PC-3 (cell line): Measurements from ENCODE around the gene RNF144B. TPM values are rescaled to one million over a fixed set of nuclear protein-coding genes. Genes with fewer than 3 reads are reported as not detected.

Experiments used
- ATAC-seq: fragments of 200-7000 bp; cut with Tn5 transposase; 2 replicates; pipeline ENCODE4 v1.9.1; 2020; ENCODE audit warnings: mild to moderate bottlenecking, moderate library complexity
- BruUV-seq: library from RNA; stranded (reverse); fragments of 400-500 nt; replicated peaks from 2 replicates; lab custom pipeline; 2021; lab: Mats Ljungman, UMichigan
- CTCF ChIA-PET: fragments of 300-600 bp; sonication (Branson Sonifier 250); formaldehyde crosslinking; loops from one replicate; lab custom pipeline; 2022; ENCODE audit warnings: antibody characterized with exemption; lab: Charles Lee
- POLR2A ChIA-PET: fragments of 300-600 bp; sonication (Branson Sonifier 250); formaldehyde crosslinking; loops from one replicate; lab custom pipeline; 2022; ENCODE audit warnings: antibody characterized with exemption; ENCODE audit not compliant: unreplicated experiment; lab: Charles Lee
- DNase-seq: peaks from one replicate; pipeline ENCODE4 v3.0.0-alpha.2; 2015
- H2AFZ ChIP-seq: fragments of 300-600 bp; sonication (generic); 2 replicates; pipeline ENCODE4 v1.6.0; 2016; ENCODE audit warnings: antibody characterized with exemption, low read length
- H3F3A ChIP-seq: fragments of 300-600 bp; sonication (generic); one replicate; pipeline ENCODE4 v1.6.0; 2017; ENCODE audit warnings: antibody characterized with exemption, low read length, control low read depth, mild to moderate bottlenecking; ENCODE audit not compliant: unreplicated experiment
- H3K27ac ChIP-seq: fragments of 300-600 bp; sonication (generic); 2 replicates; pipeline ENCODE4 v1.5.1; 2016; ENCODE audit warnings: mild to moderate bottlenecking, low read length
- H3K27me3 ChIP-seq: fragments of 300-600 bp; sonication (generic); 2 replicates; pipeline ENCODE4 v1.6.1; 2016; ENCODE audit warnings: low read length, mixed read lengths
- H3K36me3 ChIP-seq: fragments of 300-600 bp; sonication (generic); 2 replicates; pipeline ENCODE4 v1.6.1; 2016; ENCODE audit warnings: low read depth, mixed run types, low read length, mixed read lengths
- H3K4me1 ChIP-seq: fragments of 300-600 bp; sonication (generic); 2 replicates; pipeline ENCODE4 v1.5.1; 2016; ENCODE audit warnings: low read length; ENCODE audit not compliant: insufficient read depth
- H3K4me2 ChIP-seq: fragments of 300-600 bp; sonication (generic); 2 replicates; pipeline ENCODE4 v1.6.0; 2016; ENCODE audit warnings: low read length
- H3K4me3 ChIP-seq: fragments of 300-600 bp; sonication (generic); 2 replicates; pipeline ENCODE4 v1.5.1; 2016; ENCODE audit warnings: mild to moderate bottlenecking, low read length, mixed read lengths
- H3K79me2 ChIP-seq: fragments of 300-600 bp; sonication (generic); 2 replicates; pipeline ENCODE4 v1.6.1; 2017; ENCODE audit warnings: low read length, mixed read lengths
- H3K9ac ChIP-seq: fragments of 300-600 bp; sonication (generic); 2 replicates; pipeline ENCODE4 v1.6.0; 2016; ENCODE audit warnings: mild to moderate bottlenecking, low read length
- H3K9me2 ChIP-seq: fragments of 300-600 bp; sonication (generic); replicated peaks from 2 replicates; pipeline ENCODE4 v1.6.1; 2016; ENCODE audit warnings: mixed run types, low read length, mixed read lengths
- H3K9me3 ChIP-seq: fragments of 300-600 bp; sonication (generic); 2 replicates; pipeline ENCODE4 v1.6.1; 2016; ENCODE audit warnings: low read length, mixed read lengths
- H4K20me1 ChIP-seq: fragments of 300-600 bp; sonication (generic); 2 replicates; pipeline ENCODE4 v1.6.1; 2016; ENCODE audit warnings: low read length, mixed read lengths
- CTCF ChIP-seq: fragments of 300-600 bp; sonication (generic); conservative IDR thresholded peaks from 2 replicates; pipeline ENCODE4 v1.5.1; 2017; ENCODE audit warnings: antibody characterized with exemption, low read depth, mild to moderate bottlenecking, low read length
- EZH2 ChIP-seq: fragments of 300-600 bp; sonication (generic); IDR thresholded peaks from one replicate; pipeline ENCODE4 v1.6.1; 2017; ENCODE audit warnings: antibody characterized with exemption, mild to moderate bottlenecking, low read length; ENCODE audit not compliant: unreplicated experiment
- EZH2phosphoT487 ChIP-seq: fragments of 300-600 bp; sonication (generic); IDR thresholded peaks from 2 replicates; pipeline ENCODE4 v1.6.1; 2018; ENCODE audit warnings: mild to moderate bottlenecking, antibody characterized with exemption, low read length, borderline replicate concordance
- intact Hi-C: fragments of 100-400 bp; cut with micrococcal nuclease; formaldehyde crosslinking; loops from 2 replicates; pipeline ENCODE4 v1.9.0; 2023
- total RNA-seq: library from RNA; depleted of rRNA; stranded (reverse); fragments of >200 nt; gene quantifications from 2 replicates; pipeline ENCODE4 v1.2.3, GENCODE V29; 2014

Gene RNF144B
- total RNA-seq, 1 experiment from 2014 or later, result 4.6 TPM

- Histone ChIP-seq H2AFZ (no peak overlapping the region), H3K9me2 (no peaks in the 10 kb centered on the region), H3K27ac (no peak overlapping the region), H3K9ac (no peak overlapping the region), H4K20me1 (no peaks in the 10 kb centered on the region), H3K79me2 (no peaks in the 10 kb centered on the region), H3K4me1 (no peaks in the 10 kb centered on the region), H3K36me3 (no peaks in the 10 kb centered on the region), H3K27me3 (no peaks in the 10 kb centered on the region), H3F3A (no peaks in the 10 kb centered on the region), H3K9me3 (no peaks in the 10 kb centered on the region), H3K4me3 (no peak overlapping the region), H3K4me2 (no peak overlapping the region)
- POLR2A ChIA-PET, result no interaction called here
- intact Hi-C loops, result no loop called here
- TF ChIP-seq CTCF (no peak), EZH2phosphoT487 (no peak), EZH2 (no peak)
- BruUV-seq, result no TSS peak
- DNase-seq (no peak), ATAC-seq (no peak)
- CTCF ChIA-PET, result interaction anchor here (0.8 kb wide), 1 partner anchor 169 kb away, joined by 5 read pairs; no protein-coding TSS in a partner anchor
These were observed 59.6 kb downstream of the RNF144B start for GRCh38 chr6:18446771-18447170.

- H4K20me1 ChIP-seq, result no peaks in the 10 kb centered on the region
- intact Hi-C loops, result no loop called here
- H3F3A ChIP-seq, result no peaks in the 10 kb centered on the region
- H3K27ac ChIP-seq, result no peak overlapping the region
- no peak for TF ChIP-seq EZH2phosphoT487
- H3K4me1 ChIP-seq, result no peaks in the 10 kb centered on the region
- no peaks in the 10 kb centered on the region for H3K9me3 ChIP-seq
- ChIA-PET CTCF (interaction anchor here (0.8 kb wide), 1 partner anchor 170 kb away, joined by 5 read pairs; no protein-coding TSS in a partner anchor), POLR2A (no interaction called here)
- ATAC-seq (no peak), DNase-seq (no peak)
- no TSS peak for BruUV-seq
- H3K79me2 ChIP-seq, result no peaks in the 10 kb centered on the region
- no peak overlapping the region for H3K4me3 ChIP-seq
- H3K27me3 ChIP-seq, result no peaks in the 10 kb centered on the region
- H3K4me2 ChIP-seq, result no peak overlapping the region
- H3K9me2 ChIP-seq, result no peaks in the 10 kb centered on the region
- no peak overlapping the region for H3K9ac ChIP-seq
- no peak overlapping the region for H2AFZ ChIP-seq
- no peaks in the 10 kb centered on the region for H3K36me3 ChIP-seq
These were observed 60.4 kb downstream of the RNF144B start for GRCh38 chr6:18447552-18447951.

GRCh38 chr6:18451756-18452155 is 64.6 kb downstream of the RNF144B start:
- no peak overlapping the region for H3K27ac ChIP-seq
- H3F3A ChIP-seq, result no peaks in the 10 kb centered on the region
- H3K36me3 ChIP-seq, result no peaks in the 10 kb centered on the region
- intact Hi-C loops, result no loop called here
- POLR2A ChIA-PET, result no interaction called here
- no peak for TF ChIP-seq CTCF
- TF ChIP-seq EZH2phosphoT487, result no peak
- TF ChIP-seq EZH2, result no peak
- no peak for ATAC-seq
- H2AFZ ChIP-seq, result no peak overlapping the region
- no peaks in the 10 kb centered on the region for H3K9me2 ChIP-seq
- DNase-seq, result no peak
- CTCF ChIA-PET, result no interaction called here
- H3K27me3 ChIP-seq, result no peaks in the 10 kb centered on the region
- no peaks in the 10 kb centered on the region for H4K20me1 ChIP-seq
- H3K9me3 ChIP-seq, result no peaks in the 10 kb centered on the region
- H3K4me1 ChIP-seq, result no peaks in the 10 kb centered on the region
- BruUV-seq, result no TSS peak
- no peak overlapping the region for H3K4me3 ChIP-seq
- H3K9ac ChIP-seq, result no peak overlapping the region
- H3K4me2 ChIP-seq, result no peak overlapping the region
- no peaks in the 10 kb centered on the region for H3K79me2 ChIP-seq
